ENCODE results near the gene ANKS1B. TPM values are rescaled to one million over a fixed set of nuclear protein-coding genes. Genes with fewer than 3 reads are reported as not detected.

Gene ANKS1B
- total and polyA plus RNA-seq, 10 of the 15 experiments (the other 5 are each of a cell fraction or from before 2014, with no cell fraction given) = 0.16 to 1.3 (median 0.82) TPM; not detected in 7

- Histone ChIP-seq H3K9ac (ENCODE audit: control insufficient read depth, insufficient read depth, low read length) (no peak overlapping the region), H3K9me3 (replicated peaks; ENCODE audit: control insufficient read depth, insufficient read depth, low read length) (no peaks in the 10 kb centered on the region; the same call in 2 of the 3 replicates), H3K4me1 (ENCODE audit: control insufficient read depth, insufficient read depth, low read length) (no peaks in the 10 kb centered on the region), H3K27me3 (replicated peaks in 1 of 2; ENCODE audit: control insufficient read depth in 2 of 2, insufficient read depth in 2 of 2, low read length in 1 of 2) (no peaks in the 10 kb centered on the region), H3K4me2 (ENCODE audit: control insufficient read depth, insufficient read depth) (no peak overlapping the region), H3K27ac (ENCODE audit: control insufficient read depth, insufficient read depth) (no peak overlapping the region), H2AFZ (ENCODE audit: control insufficient read depth, low read depth, low read length) (no peak overlapping the region), H4K20me1 (ENCODE audit: control insufficient read depth, insufficient read depth) (no peaks in the 10 kb centered on the region), H3K36me3 (ENCODE audit: control insufficient read depth in 2 of 2, insufficient read depth in 2 of 2, low read length in 1 of 2) (no peaks in the 10 kb centered on the region), H3K4me3 (no peak overlapping the region), H3K79me2 (ENCODE audit: control insufficient read depth, insufficient read depth, low read length) (no peaks in the 10 kb centered on the region)
- DNase-seq (ENCODE audit: low read depth, low spot score) = no peak
- in situ Hi-C loops (cut with MboI) (no loop called here), intact Hi-C loops (cut with micrococcal nuclease; ENCODE audit: unreplicated experiment) (no loop called here)
- no TSS peak for BruUV-seq (replicated peaks)
- TF ChIP-seq NFIC (IDR thresholded peaks at IDR 0.05; ENCODE audit: low read depth, low read length) (no peak), RUNX3 (IDR thresholded peaks at IDR 0.05; ENCODE audit: low read length) (no peak), ZNF687 (IDR thresholded peaks at IDR 0.05) (no peak), EED (IDR thresholded peaks at IDR 0.05; ENCODE audit: low read depth) (no peak), ZZZ3 (IDR thresholded peaks at IDR 0.05; ENCODE audit: control insufficient read depth, insufficient read length, low read depth) (no peak), IKZF1 (conservative IDR thresholded peaks at IDR 0.05) (no peak), ASH2L (IDR thresholded peaks at IDR 0.05; ENCODE audit: borderline replicate concordance, low read depth) (no peak), RAD21 (IDR thresholded peaks at IDR 0.05; ENCODE audit: insufficient read depth, low read depth, low read length) (no peak), LARP7 (IDR thresholded peaks at IDR 0.05) (no peak), NRF1 (conservative IDR thresholded peaks at IDR 0.05; ENCODE audit: low read depth, low read length) (no peak)
- ChIA-PET RAD21 (ENCODE audit: unreplicated experiment) (no interaction called here), CTCF (no interaction called here), POLR2A (no interaction called here), SMC1A (ENCODE audit: uncharacterized antibody, unreplicated experiment) (no interaction called here)
- no peak for FAIRE-seq
- no peak for ATAC-seq
- WGBS (ENCODE audit: insufficient coverage, insufficient replicate concordance, low lambda C conversion rate, missing lambda C conversion rate) = 25% methylated on average over 3 of the region's 3 CpGs
These were observed 719.1 kb downstream of the ANKS1B start for GRCh38 chr12:99265648-99266047.
